ENCODE data around the gene TRMO.
"Not testable (repeated sequence)": the region's sequence is repeated elsewhere in the genome, so short reads cannot be mapped to it uniquely, and the experiment has no call there.

TRMO gene

GRCh38 chr9:97954550-97954989 lies 32.3 kb upstream of the TRMO start:
- no peaks in the 10 kb centered on the region for H3K79me2 ChIP-seq (ENCODE audit: control insufficient read depth, low read length)
- H3K9me3 ChIP-seq (ENCODE audit: control insufficient read depth, insufficient read depth, low read length): no peaks in the 10 kb centered on the region
- H3F3A ChIP-seq (ENCODE audit: control insufficient read depth, insufficient read depth): peaks cover 8% of the 10 kb centered on the region; the same call in 1 of the 2 replicates
- no peaks in the 10 kb centered on the region for H3K27me3 ChIP-seq (ENCODE audit: control insufficient read depth, low read length)
- H4K20me1 ChIP-seq (ENCODE audit: control insufficient read depth, insufficient read depth, low read depth, low read length): no peaks in the 10 kb centered on the region
- H3K9me2 ChIP-seq (replicated peaks; ENCODE audit: control insufficient read depth, low read length): no peaks in the 10 kb centered on the region
- no peak overlapping the region for H3K4me3 ChIP-seq (ENCODE audit: low read length)
- H3K27ac ChIP-seq (ENCODE audit: low read depth, low read length): no peak overlapping the region
- H3K4me1 ChIP-seq (ENCODE audit: control insufficient read depth, low read length): peaks cover 38% of the 10 kb centered on the region
- TF ChIP-seq EZH2phosphoT487 (IDR thresholded peaks at IDR 0.05; ENCODE audit: borderline replicate concordance, low read length) (no peak), CTCF (IDR thresholded peaks at IDR 0.05; ENCODE audit: low read depth, low read length, poor library complexity, severe bottlenecking) (peak; percentile 82)
- no peaks in the 10 kb centered on the region for H3K36me3 ChIP-seq (ENCODE audit: control insufficient read depth, low read length)
- peak overlapping the region; percentile 10; the same call in 1 of the 2 replicates for H3K4me2 ChIP-seq (ENCODE audit: low read length)

- H3K27me3 ChIP-seq (ENCODE audit: control insufficient read depth, low read length); H4K20me1 ChIP-seq (ENCODE audit: control insufficient read depth, insufficient read depth, low read depth, low read length); H3K36me3 ChIP-seq (ENCODE audit: control insufficient read depth, low read length); H3F3A ChIP-seq (ENCODE audit: control insufficient read depth, insufficient read depth); H3K79me2 ChIP-seq (ENCODE audit: control insufficient read depth, low read length); H3K9me2 ChIP-seq (replicated peaks; ENCODE audit: control insufficient read depth, low read length); H3K9me3 ChIP-seq (ENCODE audit: control insufficient read depth, insufficient read depth, low read length); H3K27ac ChIP-seq (ENCODE audit: low read depth, low read length): not testable (repeated sequence)
- H3K4me3 ChIP-seq (ENCODE audit: low read length): peak overlapping the region; percentile 53
- H3K4me1 ChIP-seq (ENCODE audit: control insufficient read depth, low read length): peaks cover 33% of the 10 kb centered on the region
- peak overlapping the region; percentile 60 for H3K4me2 ChIP-seq (ENCODE audit: low read length)
Observed at GRCh38 chr9:97950873-97951272, 28.6 kb upstream of the TRMO start.

GRCh38 chr9:97947094-97947493 lies 24.8 kb upstream of the TRMO start:
- peaks cover 33% of the 10 kb centered on the region for H3K4me1 ChIP-seq (ENCODE audit: control insufficient read depth, low read length)
- H3K79me2 ChIP-seq (ENCODE audit: control insufficient read depth, low read length); H3K4me3 ChIP-seq (ENCODE audit: low read length); H3F3A ChIP-seq (ENCODE audit: control insufficient read depth, insufficient read depth); H3K9me3 ChIP-seq (ENCODE audit: control insufficient read depth, insufficient read depth, low read length); H4K20me1 ChIP-seq (ENCODE audit: control insufficient read depth, insufficient read depth, low read depth, low read length); H3K27me3 ChIP-seq (ENCODE audit: control insufficient read depth, low read length); H3K27ac ChIP-seq (ENCODE audit: low read depth, low read length); H3K4me2 ChIP-seq (ENCODE audit: low read length); H3K36me3 ChIP-seq (ENCODE audit: control insufficient read depth, low read length); H3K9me2 ChIP-seq (replicated peaks; ENCODE audit: control insufficient read depth, low read length): not testable (repeated sequence)

GRCh38 chr9:97945470-97945869 lies 23.2 kb upstream of the TRMO start:
- not testable (repeated sequence) for H3F3A ChIP-seq (ENCODE audit: control insufficient read depth, insufficient read depth); H3K79me2 ChIP-seq (ENCODE audit: control insufficient read depth, low read length); H3K36me3 ChIP-seq (ENCODE audit: control insufficient read depth, low read length); H3K9me2 ChIP-seq (replicated peaks; ENCODE audit: control insufficient read depth, low read length); H3K4me3 ChIP-seq (ENCODE audit: low read length); H3K27me3 ChIP-seq (ENCODE audit: control insufficient read depth, low read length); H3K9me3 ChIP-seq (ENCODE audit: control insufficient read depth, insufficient read depth, low read length); H3K4me2 ChIP-seq (ENCODE audit: low read length); H3K27ac ChIP-seq (ENCODE audit: low read depth, low read length); H4K20me1 ChIP-seq (ENCODE audit: control insufficient read depth, insufficient read depth, low read depth, low read length)
- peaks cover 20% of the 10 kb centered on the region for H3K4me1 ChIP-seq (ENCODE audit: control insufficient read depth, low read length)

GRCh38 chr9:97944612-97945011 lies 22.3 kb upstream of the TRMO start:
- TF ChIP-seq CTCF (IDR thresholded peaks at IDR 0.05; ENCODE audit: low read depth, low read length, poor library complexity, severe bottlenecking) (no peak), EZH2phosphoT487 (IDR thresholded peaks at IDR 0.05; ENCODE audit: borderline replicate concordance, low read length) (no peak)
- peaks cover 24% of the 10 kb centered on the region for H3K4me1 ChIP-seq (ENCODE audit: control insufficient read depth, low read length)
- H3F3A ChIP-seq (ENCODE audit: control insufficient read depth, insufficient read depth): no peaks in the 10 kb centered on the region
- no peaks in the 10 kb centered on the region for H3K9me3 ChIP-seq (ENCODE audit: control insufficient read depth, insufficient read depth, low read length)
- no peaks in the 10 kb centered on the region for H4K20me1 ChIP-seq (ENCODE audit: control insufficient read depth, insufficient read depth, low read depth, low read length)
- H3K9me2 ChIP-seq (replicated peaks; ENCODE audit: control insufficient read depth, low read length): no peaks in the 10 kb centered on the region
- no peak overlapping the region for H3K4me2 ChIP-seq (ENCODE audit: low read length)
- no peaks in the 10 kb centered on the region for H3K36me3 ChIP-seq (ENCODE audit: control insufficient read depth, low read length)
- H3K27ac ChIP-seq (ENCODE audit: low read depth, low read length): no peak overlapping the region
- H3K79me2 ChIP-seq (ENCODE audit: control insufficient read depth, low read length): no peaks in the 10 kb centered on the region
- H3K4me3 ChIP-seq (ENCODE audit: low read length): no peak overlapping the region
- H3K27me3 ChIP-seq (ENCODE audit: control insufficient read depth, low read length): no peaks in the 10 kb centered on the region

All from DOHH2 (cell line).